Stimulated activated memory B cell treated with anti-CD40 and anti-IgM and Interleukin-4, amounts not matched to agents 10 μg/mL and 1 μg/mL and 100 μg/mL, for 72 hours (primary cell): Measurements from ENCODE around the gene ETV3L.
A peak's percentile ranks its signal among the peaks of the same experiment; 100 is the strongest.

Source experiments
- ATAC-seq: fragments of 150-1000 bp; cut with Tn5 transposase; 2 replicates; pipeline ENCODE4 v1.10.0; 2021
- H3K27ac Mint-ChIP-seq: one replicate; pipeline ENCODE4 v1.8.0; 2022; ENCODE audit warnings: mild to moderate bottlenecking, mixed read lengths
- H3K27me3 Mint-ChIP-seq: one replicate; pipeline ENCODE4 v1.8.0; 2022; ENCODE audit warnings: mixed read lengths
- H3K36me3 Mint-ChIP-seq: one replicate; pipeline ENCODE4 v1.8.0; 2022; ENCODE audit warnings: mixed read lengths
- H3K4me1 Mint-ChIP-seq: one replicate; pipeline ENCODE4 v1.8.0; 2022; ENCODE audit warnings: mixed read lengths
- H3K4me3 Mint-ChIP-seq: one replicate; pipeline ENCODE4 v1.8.0; 2022; ENCODE audit warnings: mild to moderate bottlenecking, moderate library complexity, mixed read lengths
- H3K9me3 Mint-ChIP-seq: one replicate; pipeline ENCODE4 v1.8.0; 2022; ENCODE audit warnings: mixed read lengths

Gene ETV3L

GRCh38 chr1:157114183-157115121, 14.8 kb upstream of the ETV3L start:
- H3K36me3 Mint-ChIP-seq, result no peaks in the 10 kb centered on the region
- H3K27ac Mint-ChIP-seq, result no peak overlapping the region
- ATAC-seq, result no peak
- peaks cover 26% of the 10 kb centered on the region for H3K4me1 Mint-ChIP-seq
- H3K27me3 Mint-ChIP-seq, result peaks cover 32% of the 10 kb centered on the region
- H3K4me3 Mint-ChIP-seq, result no peak overlapping the region
- no peaks in the 10 kb centered on the region for H3K9me3 Mint-ChIP-seq

- H3K27me3 Mint-ChIP-seq, result peaks cover 39% of the 10 kb centered on the region
- no peaks in the 10 kb centered on the region for H3K36me3 Mint-ChIP-seq
- no peaks in the 10 kb centered on the region for H3K9me3 Mint-ChIP-seq
- H3K27ac Mint-ChIP-seq, result no peak overlapping the region
- H3K4me1 Mint-ChIP-seq, result peaks cover 26% of the 10 kb centered on the region
- H3K4me3 Mint-ChIP-seq, result no peak overlapping the region
- ATAC-seq, result no peak
Measured at GRCh38 chr1:157113631-157114030, 14.0 kb upstream of the ETV3L start.

GRCh38 chr1:157113106-157113505, 13.5 kb upstream of the ETV3L start:
- H3K27ac Mint-ChIP-seq, result no peak overlapping the region
- ATAC-seq, result no peak
- peaks cover 45% of the 10 kb centered on the region for H3K27me3 Mint-ChIP-seq
- peaks cover 22% of the 10 kb centered on the region for H3K4me1 Mint-ChIP-seq
- no peaks in the 10 kb centered on the region for H3K9me3 Mint-ChIP-seq
- H3K4me3 Mint-ChIP-seq, result no peak overlapping the region
- H3K36me3 Mint-ChIP-seq, result no peaks in the 10 kb centered on the region

GRCh38 chr1:157112186-157112867, 12.7 kb upstream of the ETV3L start:
- Mint-ChIP-seq H3K9me3 (no peaks in the 10 kb centered on the region), H3K27ac (no peak overlapping the region), H3K27me3 (peaks cover 52% of the 10 kb centered on the region), H3K4me3 (no peak overlapping the region), H3K4me1 (peaks cover 20% of the 10 kb centered on the region), H3K36me3 (no peaks in the 10 kb centered on the region)
- ATAC-seq, result no peak

GRCh38 chr1:157111396-157112165, 12.0 kb upstream of the ETV3L start:
- Mint-ChIP-seq H3K9me3 (no peaks in the 10 kb centered on the region), H3K4me3 (no peak overlapping the region), H3K4me1 (peaks cover 24% of the 10 kb centered on the region), H3K27ac (no peak overlapping the region), H3K36me3 (no peaks in the 10 kb centered on the region), H3K27me3 (peaks cover 60% of the 10 kb centered on the region)
- ATAC-seq, result no peak

GRCh38 chr1:157110686-157111085, 11.1 kb upstream of the ETV3L start:
- no peak for ATAC-seq
- Mint-ChIP-seq H3K27me3 (peaks cover 69% of the 10 kb centered on the region), H3K27ac (no peak overlapping the region), H3K36me3 (no peaks in the 10 kb centered on the region), H3K4me1 (peaks cover 32% of the 10 kb centered on the region), H3K9me3 (no peaks in the 10 kb centered on the region), H3K4me3 (no peak overlapping the region)

- ATAC-seq, result no peak
- H3K36me3 Mint-ChIP-seq, result no peaks in the 10 kb centered on the region
- H3K9me3 Mint-ChIP-seq, result no peaks in the 10 kb centered on the region
- H3K27me3 Mint-ChIP-seq, result peaks cover 72% of the 10 kb centered on the region
- H3K4me3 Mint-ChIP-seq, result no peak overlapping the region
- H3K4me1 Mint-ChIP-seq, result peaks cover 33% of the 10 kb centered on the region
- no peak overlapping the region for H3K27ac Mint-ChIP-seq
Measured at GRCh38 chr1:157110003-157110402, 10.4 kb upstream of the ETV3L start.

- no peak for ATAC-seq
- Mint-ChIP-seq H3K27ac (no peak overlapping the region), H3K4me1 (peaks cover 33% of the 10 kb centered on the region), H3K36me3 (no peaks in the 10 kb centered on the region), H3K9me3 (no peaks in the 10 kb centered on the region), H3K4me3 (no peak overlapping the region), H3K27me3 (peaks cover 72% of the 10 kb centered on the region)
Measured at GRCh38 chr1:157108448-157108847, 8.8 kb upstream of the ETV3L start.

GRCh38 chr1:157107702-157108101, 8.1 kb upstream of the ETV3L start:
- Mint-ChIP-seq H3K9me3 (no peaks in the 10 kb centered on the region), H3K27ac (peak overlapping the region; percentile 47), H3K4me3 (no peak overlapping the region), H3K4me1 (peaks cover 29% of the 10 kb centered on the region), H3K36me3 (no peaks in the 10 kb centered on the region), H3K27me3 (peaks cover 68% of the 10 kb centered on the region)
- no peak for ATAC-seq

GRCh38 chr1:157106813-157107189, 7.2 kb upstream of the ETV3L start:
- Mint-ChIP-seq H3K4me1 (peaks cover 26% of the 10 kb centered on the region), H3K27ac (peak overlapping the region; percentile 74), H3K36me3 (no peaks in the 10 kb centered on the region), H3K9me3 (no peaks in the 10 kb centered on the region), H3K27me3 (peaks cover 65% of the 10 kb centered on the region), H3K4me3 (no peak overlapping the region)
- no peak for ATAC-seq

GRCh38 chr1:157105988-157106812, 6.6 kb upstream of the ETV3L start:
- ATAC-seq, result peak; percentile 92
- Mint-ChIP-seq H3K27me3 (peaks cover 59% of the 10 kb centered on the region), H3K36me3 (no peaks in the 10 kb centered on the region), H3K4me1 (peaks cover 26% of the 10 kb centered on the region), H3K4me3 (peak overlapping the region; percentile 16), H3K9me3 (no peaks in the 10 kb centered on the region), H3K27ac (peak overlapping the region; percentile 74)

- no peak for ATAC-seq
- Mint-ChIP-seq H3K9me3 (no peaks in the 10 kb centered on the region), H3K4me1 (peaks cover 26% of the 10 kb centered on the region), H3K4me3 (no peak overlapping the region), H3K27me3 (peaks cover 55% of the 10 kb centered on the region), H3K27ac (peak overlapping the region; percentile 74), H3K36me3 (no peaks in the 10 kb centered on the region)
Measured at GRCh38 chr1:157105298-157105987, 5.8 kb upstream of the ETV3L start.

- H3K27me3 Mint-ChIP-seq, result peaks cover 51% of the 10 kb centered on the region
- H3K9me3 Mint-ChIP-seq, result no peaks in the 10 kb centered on the region
- no peak for ATAC-seq
- peaks cover 27% of the 10 kb centered on the region for H3K4me1 Mint-ChIP-seq
- no peak overlapping the region for H3K27ac Mint-ChIP-seq
- no peaks in the 10 kb centered on the region for H3K36me3 Mint-ChIP-seq
- no peak overlapping the region for H3K4me3 Mint-ChIP-seq
Measured at GRCh38 chr1:157104598-157105293, 5.1 kb upstream of the ETV3L start.

GRCh38 chr1:157103268-157103667, 3.7 kb upstream of the ETV3L start:
- Mint-ChIP-seq H3K27ac (no peak overlapping the region), H3K4me1 (peaks cover 33% of the 10 kb centered on the region), H3K27me3 (peaks cover 37% of the 10 kb centered on the region), H3K36me3 (no peaks in the 10 kb centered on the region), H3K9me3 (no peaks in the 10 kb centered on the region), H3K4me3 (no peak overlapping the region)
- ATAC-seq, result no peak
